Ascending aorta (tissue), 2 donors: ENCODE results near the gene TANC1. TPM values are rescaled to one million over a fixed set of nuclear protein-coding genes. Genes with fewer than 3 reads are reported as not detected.

Source experiments
- DNase-seq, 2 donors: peaks; one replicate each; pipeline ENCODE4 v3.0.0-alpha.2; 2019; ENCODE audit warnings: low spot score in 2 of 2
- H3K27ac ChIP-seq, 2 donors: fragments of 200-600 bp; sonication (generic); one replicate each; pipeline ENCODE4 v1.5.1; 2016 to 2017; ENCODE audit warnings: mild to moderate bottlenecking in 1 of 2
- H3K27me3 ChIP-seq: fragments of 200-600 bp; sonication (generic); one replicate; pipeline ENCODE4 v1.5.1; 2017
- H3K36me3 ChIP-seq, 2 donors: fragments of 200-600 bp; sonication (generic); one replicate each; pipeline ENCODE4 v1.5.1; 2016
- H3K4me1 ChIP-seq, 2 donors: fragments of 200-600 bp; sonication (generic); one replicate each; pipeline ENCODE4 v1.5.1; 2016 to 2017; ENCODE audit warnings: mild to moderate bottlenecking in 1 of 2
- H3K4me3 ChIP-seq, 2 donors: fragments of 200-600 bp; sonication (generic); one replicate each; pipeline ENCODE4 v1.5.1; 2016 to 2017; ENCODE audit warnings: mild to moderate bottlenecking in 1 of 2
- H3K9me3 ChIP-seq, 2 donors: fragments of 200-600 bp; sonication (generic); one replicate each; pipeline ENCODE4 v1.5.1; 2016
- intact Hi-C: fragments of 100-400 bp; cut with DNase I; formaldehyde crosslinking; loops from one replicate; pipeline ENCODE4 v1.15.1; 2023
- total RNA-seq: library from RNA; depleted of rRNA; stranded (reverse); fragments of >200 nt; gene quantifications from one replicate; pipeline ENCODE4 v1.1.0, GENCODE V29; 2016
- TF ChIP-seq, protein P1 (sequence below), 3 experiments: fragments of 200-600 bp in 2 of 3; fragments of 450-650 bp in 1 of 3; sonication (generic) in 2 of 3; IDR thresholded peaks; one replicate each; pipeline ENCODE4 v1.5.1; 2016 to 2019; ENCODE audit warnings: antibody characterized with exemption in 3 of 3, mild to moderate bottlenecking in 1 of 3, moderate library complexity in 1 of 3

TANC1 gene
- total RNA-seq, 1 donor from 2014 or later, result 45.4 TPM

- no peaks in the 10 kb centered on the region for H3K9me3 ChIP-seq
- H3K27ac ChIP-seq, result no peak overlapping the region
- no peaks in the 10 kb centered on the region for H3K27me3 ChIP-seq
- intact Hi-C loops, result no loop called here
- no peak for DNase-seq
- H3K36me3 ChIP-seq, result peaks cover 10 to 13% of the 10 kb centered on the region in 2 donors
- peaks cover 2 to 16% of the 10 kb centered on the region in 2 donors for H3K4me1 ChIP-seq
- H3K4me3 ChIP-seq, result no peak overlapping the region
- TF ChIP-seq, protein P1, sequence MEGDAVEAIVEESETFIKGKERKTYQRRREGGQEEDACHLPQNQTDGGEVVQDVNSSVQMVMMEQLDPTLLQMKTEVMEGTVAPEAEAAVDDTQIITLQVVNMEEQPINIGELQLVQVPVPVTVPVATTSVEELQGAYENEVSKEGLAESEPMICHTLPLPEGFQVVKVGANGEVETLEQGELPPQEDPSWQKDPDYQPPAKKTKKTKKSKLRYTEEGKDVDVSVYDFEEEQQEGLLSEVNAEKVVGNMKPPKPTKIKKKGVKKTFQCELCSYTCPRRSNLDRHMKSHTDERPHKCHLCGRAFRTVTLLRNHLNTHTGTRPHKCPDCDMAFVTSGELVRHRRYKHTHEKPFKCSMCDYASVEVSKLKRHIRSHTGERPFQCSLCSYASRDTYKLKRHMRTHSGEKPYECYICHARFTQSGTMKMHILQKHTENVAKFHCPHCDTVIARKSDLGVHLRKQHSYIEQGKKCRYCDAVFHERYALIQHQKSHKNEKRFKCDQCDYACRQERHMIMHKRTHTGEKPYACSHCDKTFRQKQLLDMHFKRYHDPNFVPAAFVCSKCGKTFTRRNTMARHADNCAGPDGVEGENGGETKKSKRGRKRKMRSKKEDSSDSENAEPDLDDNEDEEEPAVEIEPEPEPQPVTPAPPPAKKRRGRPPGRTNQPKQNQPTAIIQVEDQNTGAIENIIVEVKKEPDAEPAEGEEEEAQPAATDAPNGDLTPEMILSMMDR (IDR thresholded peaks at IDR 0.05), result no peak
Observed at GRCh38 chr2:159208438-159208837, 240.0 kb downstream of the TANC1 start.

DNA sequence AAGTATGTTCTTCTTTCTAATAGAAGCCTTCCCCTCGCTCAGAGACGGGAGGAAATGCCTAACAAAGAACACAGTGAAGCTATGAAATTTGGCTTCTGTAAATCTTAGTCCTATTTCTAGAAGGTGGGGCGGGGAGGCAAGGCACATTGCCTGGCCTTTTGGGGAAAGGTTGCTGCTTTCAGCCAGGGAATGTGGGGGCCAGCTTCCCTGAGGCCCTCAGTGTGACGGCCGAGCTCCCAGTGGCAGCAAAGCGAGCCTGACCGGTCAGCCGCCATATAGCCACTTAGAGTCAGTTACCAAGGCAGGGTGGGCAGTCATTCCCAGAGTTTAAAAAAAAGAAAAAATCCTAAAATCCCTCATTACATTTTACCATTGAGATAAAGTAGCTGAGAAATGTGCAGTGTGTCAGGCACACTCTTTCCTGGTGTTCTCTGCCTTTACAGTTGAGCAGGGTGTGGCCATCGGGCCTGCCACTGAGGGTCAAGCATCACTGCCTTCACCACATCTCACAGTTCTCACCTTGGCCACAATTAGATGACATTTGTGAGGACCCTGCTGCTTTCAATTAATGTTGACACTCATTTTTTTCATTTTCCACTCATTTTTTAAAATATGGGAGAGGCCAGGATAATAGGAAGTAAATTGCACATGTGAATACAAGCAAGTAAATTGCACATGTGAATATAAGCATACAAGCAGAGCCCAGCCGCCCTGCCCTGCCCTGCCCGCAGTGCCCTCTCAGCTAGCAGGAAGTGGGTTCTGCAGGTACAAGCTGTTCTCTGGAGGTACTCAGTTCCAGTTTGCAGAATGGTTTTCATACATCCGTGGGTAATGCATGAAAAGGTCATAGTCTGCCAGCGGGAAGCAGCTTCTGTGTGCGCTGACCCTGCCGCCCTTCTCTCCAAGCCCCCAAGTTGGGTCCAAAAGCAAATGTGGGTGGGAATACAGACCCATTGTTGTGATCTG lies 241.2 kb downstream of the TANC1 start:
- intact Hi-C loops, result no loop called here
- H3K4me3 ChIP-seq, result no peak overlapping the region
- no peaks in the 10 kb centered on the region for H3K9me3 ChIP-seq
- peaks cover 0 to 10% of the 10 kb centered on the region in 2 donors for H3K4me1 ChIP-seq
- no peaks in the 10 kb centered on the region for H3K27me3 ChIP-seq
- no peak for DNase-seq
- TF ChIP-seq, protein P1 (IDR thresholded peaks at IDR 0.05), result no peak
- H3K27ac ChIP-seq, result peak overlapping the region; percentile 10 to 40
- peaks cover 10 to 14% of the 10 kb centered on the region in 2 donors for H3K36me3 ChIP-seq

DNA sequence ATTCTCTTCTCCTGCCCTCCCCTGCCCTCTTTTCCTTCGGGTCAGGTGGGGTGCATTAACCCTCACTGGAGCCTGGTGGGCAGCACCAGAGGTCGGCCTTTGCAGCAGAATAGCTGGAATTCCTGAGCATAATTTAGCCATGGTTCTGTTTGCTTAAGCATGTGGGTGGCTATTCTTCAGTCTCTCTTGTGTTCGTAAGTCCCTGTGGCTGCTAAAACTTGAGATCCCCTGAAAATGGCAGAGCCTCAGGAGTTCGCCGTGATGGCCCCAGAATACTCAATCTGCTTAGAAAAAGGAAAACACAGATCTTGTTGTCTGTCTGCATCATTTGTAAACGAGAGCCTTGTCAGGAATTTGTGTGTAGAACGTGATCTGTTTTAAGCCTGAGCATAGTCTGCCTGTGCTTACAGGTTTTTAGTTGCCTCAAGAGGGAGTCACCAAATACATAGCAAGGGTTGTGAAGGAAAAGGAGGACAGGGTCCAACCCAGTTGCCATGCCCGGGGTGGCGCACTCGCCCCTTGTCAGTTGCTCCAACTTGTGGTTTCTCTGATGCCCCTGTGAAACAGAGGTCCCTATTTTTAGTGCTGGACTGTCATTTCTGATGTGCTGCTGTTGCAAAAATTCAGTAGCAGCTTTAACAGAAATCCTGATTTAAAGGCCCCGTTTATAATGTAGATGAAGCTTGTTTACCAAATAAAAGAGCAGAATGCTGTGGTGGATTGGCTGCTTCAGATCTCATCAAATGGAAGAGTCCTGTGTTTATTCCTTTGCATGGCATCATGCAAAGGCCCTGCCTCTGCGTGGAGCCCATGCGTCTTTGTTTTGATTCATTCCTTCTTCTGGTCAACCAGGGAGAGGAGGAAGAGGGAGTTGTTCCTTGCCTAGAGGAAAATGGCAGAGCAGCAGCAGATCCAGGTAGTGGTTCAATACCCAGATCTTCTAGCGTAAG lies 243.3 kb downstream of the TANC1 start:
- Histone ChIP-seq H3K27me3 (no peaks in the 10 kb centered on the region), H3K4me1 (peaks cover 0 to 10% of the 10 kb centered on the region in 2 donors), H3K4me3 (no peak overlapping the region), H3K36me3 (peaks cover 7 to 17% of the 10 kb centered on the region in 2 donors), H3K27ac (no peak overlapping the region), H3K9me3 (no peaks in the 10 kb centered on the region)
- TF ChIP-seq, protein P1 (IDR thresholded peaks at IDR 0.05), result no peak
- DNase-seq, result no peak
- intact Hi-C loops, result no loop called here

DNA sequence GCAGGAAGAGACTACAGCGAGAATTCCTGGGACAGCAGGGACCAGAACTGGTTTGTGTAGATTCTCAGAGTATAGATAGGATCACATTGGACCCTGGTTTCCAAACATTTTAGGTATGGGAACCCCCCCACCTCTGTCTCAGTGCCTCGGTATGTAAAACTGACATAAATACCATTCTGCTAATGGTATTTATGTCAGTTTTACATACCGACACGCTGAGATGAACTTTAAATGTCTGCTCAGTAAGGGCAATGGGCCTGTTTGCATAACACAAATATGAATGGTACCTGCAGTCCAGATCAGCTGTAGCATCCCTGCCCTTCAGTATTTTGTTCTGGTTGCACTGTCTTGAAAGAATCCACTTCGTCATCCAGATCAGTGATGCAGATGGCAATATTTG lies 244.9 kb downstream of the TANC1 start:
- intact Hi-C loops, result no loop called here
- no peak for DNase-seq
- peaks cover 15 to 31% of the 10 kb centered on the region in 2 donors for H3K36me3 ChIP-seq
- TF ChIP-seq, protein P1 (IDR thresholded peaks at IDR 0.05), result no peak
- no peaks in the 10 kb centered on the region for H3K9me3 ChIP-seq
- H3K27ac ChIP-seq, result no peak overlapping the region
- H3K27me3 ChIP-seq, result no peaks in the 10 kb centered on the region
- peaks cover 0 to 10% of the 10 kb centered on the region in 2 donors for H3K4me1 ChIP-seq
- H3K4me3 ChIP-seq, result no peak overlapping the region

DNA sequence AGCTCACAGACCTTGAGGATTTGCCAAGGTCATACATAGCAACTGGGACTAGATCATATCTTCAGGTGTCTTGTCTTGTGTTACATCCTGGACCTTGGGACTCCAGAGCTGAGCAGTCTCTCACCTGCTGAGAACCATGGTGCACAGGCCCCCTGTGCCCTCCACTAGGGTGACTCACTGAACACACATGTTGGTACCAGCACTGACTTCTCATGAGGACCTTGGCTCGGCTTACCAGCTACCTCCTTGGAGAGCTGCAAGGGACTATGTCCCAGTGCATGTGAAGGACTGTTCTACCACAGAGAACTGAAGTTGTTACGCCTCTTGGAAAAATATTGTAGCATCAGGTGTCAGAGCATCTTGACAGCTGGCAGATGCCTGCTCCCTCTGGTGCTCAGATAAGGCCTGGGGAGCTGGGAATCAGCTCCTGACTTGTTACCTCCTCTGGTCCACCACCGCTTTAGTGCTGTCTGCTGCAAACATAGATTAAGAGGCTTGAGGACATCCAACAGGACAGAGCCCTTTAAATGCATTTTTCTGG lies 246.0 kb downstream of the TANC1 start:
- TF ChIP-seq, protein P1 (IDR thresholded peaks at IDR 0.05), result no peak
- Histone ChIP-seq H3K4me3 (no peak overlapping the region), H3K9me3 (no peaks in the 10 kb centered on the region), H3K27me3 (no peaks in the 10 kb centered on the region), H3K27ac (no peak overlapping the region), H3K36me3 (peaks cover 24 to 42% of the 10 kb centered on the region in 2 donors), H3K4me1 (peaks cover 0 to 10% of the 10 kb centered on the region in 2 donors)
- intact Hi-C loops, result no loop called here
- no peak for DNase-seq
